Measurements from ENCODE around the gene EVC2. TPM values are rescaled to one million over a fixed set of nuclear protein-coding genes. Genes with fewer than 3 reads are reported as not detected.

Gene EVC2
- polyA plus RNA-seq, 10 donors, result 3.5 to 6.8 (median 4.7) TPM

- DNase-seq, result no peak
These were observed 191.0 kb downstream of the EVC2 start for GRCh38 chr4:5517372-5517771.

GRCh38 chr4:5515646-5516045, 192.7 kb downstream of the EVC2 start:
- DNase-seq, result no peak

Other genes starting within 250 kb of the EVC2 start
- 10 to 100 TPM; 12.9 to 22.9 (median 17.3) TPM for gene EVC, start 2.6 kb upstream of the EVC2 start, polyA plus RNA-seq (ENCODE audit: insufficient read length in 10 of 10)
- gene CRMP1, start 184.5 kb upstream of the EVC2 start, polyA plus RNA-seq (ENCODE audit: insufficient read length in 10 of 10), result 10 to 100 TPM; 19.4 to 33.4 (median 24.2) TPM